ENCODE data around the gene KCMF1.

KCMF1 gene

GRCh38 chr2:84986018-84986417, 15.1 kb downstream of the KCMF1 start:
- no peak for DNase-seq

- DNase-seq, result no peak
Observed at GRCh38 chr2:84989422-84989821, 18.5 kb downstream of the KCMF1 start.

- no peak for DNase-seq
Observed at GRCh38 chr2:84989927-84990326, 19.0 kb downstream of the KCMF1 start.

GRCh38 chr2:84991404-84992160, 20.6 kb downstream of the KCMF1 start:
- DNase-seq, result no peak

- DNase-seq, result no peak
Observed at GRCh38 chr2:84995826-84996225, 24.9 kb downstream of the KCMF1 start.

GRCh38 chr2:84996909-84997308, 25.9 kb downstream of the KCMF1 start:
- no peak for DNase-seq

GRCh38 chr2:84999553-84999955, 28.6 kb downstream of the KCMF1 start:
- no peak for DNase-seq

GRCh38 chr2:85001595-85001994, 30.6 kb downstream of the KCMF1 start:
- DNase-seq, result no peak

- DNase-seq, result no peak
Observed at GRCh38 chr2:85002534-85002933, 31.6 kb downstream of the KCMF1 start.

- DNase-seq, result no peak
Observed at GRCh38 chr2:85008252-85008651, 37.3 kb downstream of the KCMF1 start.

GRCh38 chr2:85009019-85009618, 38.2 kb downstream of the KCMF1 start:
- no peak for DNase-seq

- no peak for DNase-seq
Observed at GRCh38 chr2:85010404-85010803, 39.4 kb downstream of the KCMF1 start.

- no peak for DNase-seq
Observed at GRCh38 chr2:85011098-85011497, 40.1 kb downstream of the KCMF1 start.

- DNase-seq, result no peak
Observed at GRCh38 chr2:85011747-85012146, 40.8 kb downstream of the KCMF1 start.

GRCh38 chr2:85012431-85012830, 41.5 kb downstream of the KCMF1 start:
- no peak for DNase-seq

GRCh38 chr2:85012855-85013254, 41.9 kb downstream of the KCMF1 start:
- DNase-seq, result no peak

- DNase-seq, result no peak
Observed at GRCh38 chr2:85015653-85016360, 44.8 kb downstream of the KCMF1 start.

- DNase-seq, result no peak
Observed at GRCh38 chr2:85016446-85016845, 45.5 kb downstream of the KCMF1 start.

GRCh38 chr2:85017411-85018048, 46.6 kb downstream of the KCMF1 start:
- DNase-seq, result no peak

GRCh38 chr2:85018049-85018447, 47.1 kb downstream of the KCMF1 start:
- no peak for DNase-seq

GRCh38 chr2:85019121-85019520, 48.2 kb downstream of the KCMF1 start:
- no peak for DNase-seq

- no peak for DNase-seq
Observed at GRCh38 chr2:85022232-85022631, 51.3 kb downstream of the KCMF1 start.

GRCh38 chr2:85024372-85025047, 53.5 kb downstream of the KCMF1 start:
- DNase-seq, result no peak
